ENCODE data around the gene RALA.

DNA sequence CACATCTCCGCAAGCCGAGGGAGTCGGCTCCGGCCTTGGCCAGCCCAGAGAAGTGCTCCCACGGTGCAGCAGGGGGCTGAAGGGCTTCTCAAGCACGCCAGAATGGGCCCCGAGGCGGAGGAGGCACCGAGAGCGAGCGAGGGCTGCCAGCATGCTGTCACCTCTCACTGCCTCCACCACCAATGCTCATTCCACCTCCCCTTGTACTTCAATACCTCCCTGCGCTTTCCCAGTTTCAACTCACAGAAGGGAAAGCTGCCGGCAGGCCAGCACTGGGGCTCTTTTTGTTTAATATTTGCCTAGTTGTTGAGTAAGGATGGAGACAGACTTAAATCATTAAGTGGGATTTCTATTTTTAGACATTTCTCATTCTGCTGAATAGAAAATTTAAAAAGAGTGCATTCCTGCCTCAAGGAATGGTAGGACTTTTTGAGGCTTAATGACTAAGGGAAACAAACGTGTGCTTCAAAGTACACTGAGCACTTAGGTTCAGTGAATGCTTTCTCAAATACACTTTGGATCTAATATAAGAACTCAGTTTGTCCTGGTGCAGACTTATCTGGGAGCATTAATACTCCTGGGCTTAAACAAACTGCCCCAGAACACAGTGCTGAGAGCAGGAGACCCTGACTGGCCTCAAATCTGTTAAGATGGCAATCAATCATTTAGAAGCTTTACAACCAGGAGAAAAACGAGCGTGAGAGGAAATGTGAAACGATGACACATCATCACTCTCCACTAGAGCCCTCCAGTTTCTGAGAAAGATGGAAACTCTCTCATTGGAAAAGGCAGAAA lies 131.2 kb downstream of the RALA start:
- TF ChIP-seq CTCF (IDR thresholded peaks at IDR 0.05) (no peak), POLR2A (IDR thresholded peaks at IDR 0.05) (no peak), POLR2AphosphoS5 (IDR thresholded peaks at IDR 0.05) (no peak)

Data from transverse colon (tissue), 4 donors.